Measurements from ENCODE around the gene PPFIA2.

- no peak for TF ChIP-seq CTCF (IDR thresholded peaks at IDR 0.05; ENCODE audit: low read length)
- TF ChIP-seq EZH2 (IDR thresholded peaks at IDR 0.05; ENCODE audit: borderline replicate concordance, low read length) = no peak
Measured at GRCh38 chr12:81541121-81541520, 218.0 kb downstream of the PPFIA2 start.
